ENCODE data around the gene PGS1. TPM values are rescaled to one million over a fixed set of nuclear protein-coding genes. Genes with fewer than 3 reads are reported as not detected.
"Not testable (repeated sequence)": the region's sequence is repeated elsewhere in the genome, so short reads cannot be mapped to it uniquely, and the experiment has no call there.

PGS1 gene
- polyA plus RNA-seq, 3 donors = 26.0 to 87.1 (median 28.0) TPM

DNA sequence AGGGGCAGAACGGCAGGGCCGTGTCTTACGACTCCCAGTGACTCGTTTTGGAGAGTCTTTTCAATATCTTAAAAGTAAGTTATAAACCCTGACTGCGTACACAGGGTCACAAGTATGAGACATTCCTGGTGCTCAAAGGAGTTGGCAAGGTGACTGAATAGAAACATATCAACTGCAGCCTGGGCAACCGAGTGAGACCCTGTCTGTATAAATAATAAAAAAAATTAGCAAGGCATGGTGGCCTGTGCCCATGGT, 83.3 kb downstream of the PGS1 start:
- Mint-ChIP-seq H3K4me1 (no peaks in the 10 kb centered on the region), H3K27ac (no peak overlapping the region), H3K4me3 (no peak overlapping the region), H3K27me3 (ENCODE audit: low read depth in 3 of 3) (no peaks in the 10 kb centered on the region), H3K36me3 (no peaks in the 10 kb centered on the region), H3K9me3 (peaks cover 0 to 10% (median 3%) of the 10 kb centered on the region in 7 donors)
- no peak overlapping the region for H3K9ac ChIP-seq (ENCODE audit: insufficient read depth, low read length, poor library complexity, severe bottlenecking)
- no peak overlapping the region for H3K4me2 ChIP-seq (replicated peaks; ENCODE audit: extremely low read depth, low read length, poor library complexity, severe bottlenecking)
- 98% methylated on average over 4 of the region's 6 CpGs for WGBS (ENCODE audit: insufficient coverage)
- no peak for DNase-seq
- no peaks in the 10 kb centered on the region for H3K36me3 ChIP-seq (replicated peaks in 1 of 2; ENCODE audit: control insufficient read depth in 1 of 2, insufficient read depth in 2 of 2, low read length in 2 of 2)
- H3K4me3 ChIP-seq (replicated peaks in 1 of 3; ENCODE audit: low read depth in 2 of 3, low read length in 3 of 3) = no peak overlapping the region
- no peaks in the 10 kb centered on the region for H3K9me3 ChIP-seq (replicated peaks in 1 of 2; ENCODE audit: control insufficient read depth in 1 of 2, insufficient read depth in 1 of 2, low read length in 2 of 2)
- intact Hi-C loops (cut with micrococcal nuclease) = no loop called here
- TF ChIP-seq, protein P1, sequence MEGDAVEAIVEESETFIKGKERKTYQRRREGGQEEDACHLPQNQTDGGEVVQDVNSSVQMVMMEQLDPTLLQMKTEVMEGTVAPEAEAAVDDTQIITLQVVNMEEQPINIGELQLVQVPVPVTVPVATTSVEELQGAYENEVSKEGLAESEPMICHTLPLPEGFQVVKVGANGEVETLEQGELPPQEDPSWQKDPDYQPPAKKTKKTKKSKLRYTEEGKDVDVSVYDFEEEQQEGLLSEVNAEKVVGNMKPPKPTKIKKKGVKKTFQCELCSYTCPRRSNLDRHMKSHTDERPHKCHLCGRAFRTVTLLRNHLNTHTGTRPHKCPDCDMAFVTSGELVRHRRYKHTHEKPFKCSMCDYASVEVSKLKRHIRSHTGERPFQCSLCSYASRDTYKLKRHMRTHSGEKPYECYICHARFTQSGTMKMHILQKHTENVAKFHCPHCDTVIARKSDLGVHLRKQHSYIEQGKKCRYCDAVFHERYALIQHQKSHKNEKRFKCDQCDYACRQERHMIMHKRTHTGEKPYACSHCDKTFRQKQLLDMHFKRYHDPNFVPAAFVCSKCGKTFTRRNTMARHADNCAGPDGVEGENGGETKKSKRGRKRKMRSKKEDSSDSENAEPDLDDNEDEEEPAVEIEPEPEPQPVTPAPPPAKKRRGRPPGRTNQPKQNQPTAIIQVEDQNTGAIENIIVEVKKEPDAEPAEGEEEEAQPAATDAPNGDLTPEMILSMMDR (IDR thresholded peaks at IDR 0.05) = no peak
- H3K27me3 ChIP-seq (ENCODE audit: control insufficient read depth in 2 of 2, insufficient read depth in 2 of 2, low read length in 2 of 2) = no peaks in the 10 kb centered on the region
- no peak overlapping the region for H2AFZ ChIP-seq (ENCODE audit: insufficient read depth, low read depth, low read length, poor library complexity, severe bottlenecking)
- H3K4me1 ChIP-seq (ENCODE audit: control insufficient read depth in 1 of 2, insufficient read depth in 2 of 2, low read length in 2 of 2) = no peaks in the 10 kb centered on the region
- no peaks in the 10 kb centered on the region for H3K79me2 ChIP-seq (ENCODE audit: insufficient read depth, low read length)
- H3K27ac ChIP-seq (ENCODE audit: low read depth in 1 of 2, low read length in 2 of 2) = no peak overlapping the region
- H4K20me1 ChIP-seq (ENCODE audit: insufficient read depth, low read length) = no peaks in the 10 kb centered on the region

DNA sequence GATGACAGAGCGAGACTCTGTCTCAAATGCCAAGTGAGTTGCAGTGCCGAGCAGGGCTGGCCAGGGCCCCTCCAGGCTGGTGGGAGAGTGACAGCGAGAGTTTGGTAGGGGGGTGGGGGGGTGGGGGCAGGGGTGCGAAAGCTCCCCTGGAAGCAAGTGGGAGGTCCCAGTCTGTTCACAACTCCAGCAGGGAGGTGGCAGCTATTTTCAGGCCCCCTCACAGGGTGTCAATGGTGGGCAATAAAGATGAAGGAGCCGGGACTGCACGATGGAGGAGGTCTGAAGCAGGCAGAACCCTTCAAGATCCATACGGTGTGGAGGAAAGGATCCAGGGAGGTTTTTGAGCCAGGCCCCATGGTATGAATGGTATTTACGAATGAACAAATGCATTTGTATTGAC, 83.7 kb downstream of the PGS1 start:
- no peak overlapping the region for H3K4me3 Mint-ChIP-seq
- 77% methylated on average over 6 of the region's 8 CpGs for WGBS (ENCODE audit: insufficient coverage)
- no peaks in the 10 kb centered on the region for H3K27me3 Mint-ChIP-seq (ENCODE audit: low read depth in 3 of 3)
- H3K4me1 ChIP-seq (ENCODE audit: control insufficient read depth in 1 of 2, insufficient read depth in 2 of 2, low read length in 2 of 2) = no peaks in the 10 kb centered on the region
- TF ChIP-seq, protein P1 (IDR thresholded peaks at IDR 0.05) = no peak
- no peaks in the 10 kb centered on the region for H3K79me2 ChIP-seq (ENCODE audit: insufficient read depth, low read length)
- no peak overlapping the region for H3K27ac ChIP-seq (ENCODE audit: low read depth in 1 of 2, low read length in 2 of 2)
- H2AFZ ChIP-seq (ENCODE audit: insufficient read depth, low read depth, low read length, poor library complexity, severe bottlenecking) = no peak overlapping the region
- H3K27me3 ChIP-seq (ENCODE audit: control insufficient read depth in 2 of 2, insufficient read depth in 2 of 2, low read length in 2 of 2) = no peaks in the 10 kb centered on the region
- intact Hi-C loops (cut with micrococcal nuclease) = no loop called here
- peaks cover 0 to 10% (median 3%) of the 10 kb centered on the region in 7 donors for H3K9me3 Mint-ChIP-seq
- H3K4me1 Mint-ChIP-seq = no peaks in the 10 kb centered on the region
- H3K4me2 ChIP-seq (replicated peaks; ENCODE audit: extremely low read depth, low read length, poor library complexity, severe bottlenecking) = no peak overlapping the region
- no peaks in the 10 kb centered on the region for H3K9me3 ChIP-seq (replicated peaks in 1 of 2; ENCODE audit: control insufficient read depth in 1 of 2, insufficient read depth in 1 of 2, low read length in 2 of 2)
- no peaks in the 10 kb centered on the region for H4K20me1 ChIP-seq (ENCODE audit: insufficient read depth, low read length)
- H3K36me3 Mint-ChIP-seq = no peaks in the 10 kb centered on the region
- DNase-seq = no peak
- H3K4me3 ChIP-seq (replicated peaks in 1 of 3; ENCODE audit: low read depth in 2 of 3, low read length in 3 of 3) = no peak overlapping the region
- peak overlapping the region in 1 of 7 donors; percentile 78 for H3K27ac Mint-ChIP-seq
- no peaks in the 10 kb centered on the region for H3K36me3 ChIP-seq (replicated peaks in 1 of 2; ENCODE audit: control insufficient read depth in 1 of 2, insufficient read depth in 2 of 2, low read length in 2 of 2)
- H3K9ac ChIP-seq (ENCODE audit: insufficient read depth, low read length, poor library complexity, severe bottlenecking) = no peak overlapping the region

DNA sequence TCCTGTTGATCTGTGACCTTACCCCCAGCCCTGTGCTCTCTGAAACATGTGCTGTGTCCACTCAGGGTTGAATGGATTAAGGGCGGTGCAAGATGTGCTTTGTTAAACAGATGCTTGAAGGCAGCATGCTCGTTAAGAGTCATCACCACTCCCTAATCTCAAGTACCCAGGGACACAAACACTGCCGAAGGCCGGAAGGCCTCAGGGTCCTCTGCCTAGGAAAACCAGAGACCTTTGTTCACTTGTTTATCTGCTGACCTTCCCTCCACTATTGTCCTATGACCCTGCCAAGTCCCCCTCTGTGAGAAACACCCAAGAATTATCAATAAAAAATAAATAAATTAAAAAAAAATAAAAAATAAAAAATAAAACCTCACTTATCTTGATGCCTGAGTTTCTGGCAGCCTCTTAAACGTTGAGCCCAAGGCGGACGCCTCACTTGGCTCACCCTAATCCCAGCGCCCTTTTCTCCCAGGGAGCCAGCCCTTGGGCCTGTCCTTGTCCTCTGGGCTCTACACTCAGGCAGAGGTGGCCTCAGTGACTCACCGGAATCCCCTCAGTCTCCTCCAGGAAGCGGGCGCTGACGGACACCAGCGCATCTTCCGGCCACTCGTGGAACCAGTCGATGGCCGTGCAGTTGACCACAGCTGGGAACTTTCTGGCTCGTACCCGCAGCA, 87.8 kb downstream of the PGS1 start:
- H3K9me3 Mint-ChIP-seq = peaks cover 0 to 20% (median 3%) of the 10 kb centered on the region in 7 donors
- H3K4me2 ChIP-seq (replicated peaks; ENCODE audit: extremely low read depth, low read length, poor library complexity, severe bottlenecking); H3K79me2 ChIP-seq (ENCODE audit: insufficient read depth, low read length); H4K20me1 ChIP-seq (ENCODE audit: insufficient read depth, low read length); H3K27me3 Mint-ChIP-seq (ENCODE audit: low read depth in 3 of 3); H3K4me3 Mint-ChIP-seq; H3K9me3 ChIP-seq (replicated peaks in 1 of 2; ENCODE audit: control insufficient read depth in 1 of 2, insufficient read depth in 1 of 2, low read length in 2 of 2); H3K4me3 ChIP-seq (replicated peaks in 1 of 3; ENCODE audit: low read depth in 2 of 3, low read length in 3 of 3); H3K27me3 ChIP-seq (ENCODE audit: control insufficient read depth in 2 of 2, insufficient read depth in 2 of 2, low read length in 2 of 2); H2AFZ ChIP-seq (ENCODE audit: insufficient read depth, low read depth, low read length, poor library complexity, severe bottlenecking); intact Hi-C loops (cut with micrococcal nuclease); H3K4me1 Mint-ChIP-seq; H3K27ac Mint-ChIP-seq; H3K4me1 ChIP-seq (ENCODE audit: control insufficient read depth in 1 of 2, insufficient read depth in 2 of 2, low read length in 2 of 2); DNase-seq; H3K36me3 Mint-ChIP-seq; H3K9ac ChIP-seq (ENCODE audit: insufficient read depth, low read length, poor library complexity, severe bottlenecking); H3K36me3 ChIP-seq (replicated peaks in 1 of 2; ENCODE audit: control insufficient read depth in 1 of 2, insufficient read depth in 2 of 2, low read length in 2 of 2); H3K27ac ChIP-seq (ENCODE audit: low read depth in 1 of 2, low read length in 2 of 2): not testable (repeated sequence)
- WGBS (ENCODE audit: insufficient coverage) = 89% methylated on average over 15 of the region's 19 CpGs

All from CD14-positive monocyte (primary cell).